HepG2 (cell line): ENCODE results near the gene SPTBN5. TPM values are rescaled to one million over a fixed set of nuclear protein-coding genes. Genes with fewer than 3 reads are reported as not detected.

ENCODE experiments used
- ATAC-seq: fragments of 200-7000 bp; cut with Tn5 transposase; 3 replicates; pipeline ENCODE4 v1.9.1; 2020; ENCODE audit warnings: mild to moderate bottlenecking, moderate library complexity
- BruUV-seq: library from RNA; stranded (reverse); fragments of 400-500 nt; replicated peaks from 2 replicates; lab custom pipeline; 2021; lab: Mats Ljungman, UMichigan
- CTCF ChIA-PET: fragments of 300-600 bp; formaldehyde crosslinking; extraction: SDS; loops from one replicate; lab custom pipeline; 2021; ENCODE audit warnings: low total read pairs, inconsistent platforms, low intra/inter-chr PET ratio; lab: Yijun Ruan, JAX
- POLR2A ChIA-PET: fragments of 350-600 bp; sonication (Branson Sonifier 250); formaldehyde crosslinking; loops from one replicate; lab custom pipeline; 2020; ENCODE audit warnings: antibody characterized with exemption, inconsistent platforms; lab: Yijun Ruan, JAX
- DNase-seq: peaks from one replicate; pipeline ENCODE4 v3.0.0-alpha.2; 2015; ENCODE audit warnings: low spot score
- FAIRE-seq: peaks from 3 replicates; lab custom pipeline; 2011; peaks lifted over from hg19 to GRCh38; lab: Jason Lieb, UNC
- H2AFZ ChIP-seq: one replicate; pipeline ENCODE4 v1.6.1; 2011; ENCODE audit warnings: low read length, inconsistent platforms
- H3K27ac ChIP-seq: fragments of 300-600 bp; 3 replicates; pipeline ENCODE4 v1.8.0; 2011; ENCODE audit warnings: mixed run types, mild to moderate bottlenecking, mixed read lengths, low read length, inconsistent platforms; ENCODE audit not compliant: insufficient read depth; ENCODE audit errors: extremely low read length
- H3K27me3 ChIP-seq, 2 experiments: fragments of 200-600 bp in 1 of 2; 2 replicates in 1 of 2; 3 replicates in 1 of 2; pipeline versions ENCODE4 v1.6.0 to v1.8.0; 2011; ENCODE audit warnings: low read length in 2 of 2, mild to moderate bottlenecking in 2 of 2, moderate library complexity in 2 of 2, inconsistent platforms in 1 of 2; ENCODE audit not compliant: insufficient read depth in 2 of 2, control insufficient read depth in 1 of 2
- H3K36me3 ChIP-seq, 2 experiments: fragments of 200-600 bp in 1 of 2; replicated peaks in 1 of 2; 2 replicates in 1 of 2; 3 replicates in 1 of 2; pipeline versions ENCODE4 v1.5.1 to v1.8.0; 2011; ENCODE audit warnings: low read length in 2 of 2, inconsistent platforms in 1 of 2; ENCODE audit not compliant: insufficient read depth in 2 of 2, control insufficient read depth in 1 of 2
- H3K4me1 ChIP-seq: 2 replicates; pipeline ENCODE4 v1.5.1; 2012; ENCODE audit warnings: low read length, inconsistent platforms; ENCODE audit not compliant: insufficient read depth
- H3K4me2 ChIP-seq: 2 replicates; pipeline ENCODE4 v1.6.0; 2011; ENCODE audit warnings: low read depth, low read length, inconsistent platforms
- H3K4me3 ChIP-seq, 3 experiments: fragments of 200-600 bp in 1 of 3; sonication (generic), shearing (Covaris generic) in 1 of 3; replicated peaks in 1 of 3; 2 replicates each; pipeline ENCODE4 v1.5.1; 2011 to 2016; ENCODE audit warnings: low read length in 3 of 3, inconsistent platforms in 2 of 3, low read depth in 2 of 3, mild to moderate bottlenecking in 2 of 3, control low read depth in 1 of 3, mixed read lengths in 1 of 3; ENCODE audit not compliant: insufficient read depth in 1 of 3
- H3K79me2 ChIP-seq: one replicate; pipeline ENCODE4 v1.6.1; 2011; ENCODE audit warnings: low read length, inconsistent platforms; ENCODE audit not compliant: insufficient read depth
- H3K9ac ChIP-seq: 2 replicates; pipeline ENCODE4 v1.6.0; 2011; ENCODE audit warnings: mild to moderate bottlenecking, low read depth, low read length, inconsistent platforms; ENCODE audit not compliant: insufficient read depth
- H3K9me3 ChIP-seq: 2 replicates; pipeline ENCODE4 v1.5.1; 2012; ENCODE audit warnings: mild to moderate bottlenecking, low read length
- H4K20me1 ChIP-seq: 2 replicates; pipeline ENCODE4 v1.6.0; 2011; ENCODE audit warnings: inconsistent platforms, mild to moderate bottlenecking, low read length, moderate library complexity; ENCODE audit not compliant: insufficient read depth
- TRAFD1 ChIP-seq: sonication (generic); formaldehyde crosslinking; IDR thresholded peaks from 2 replicates; pipeline ENCODE4 v1.5.1; 2020; ENCODE audit warnings: missing genetic modification reagents, mild to moderate bottlenecking, borderline replicate concordance
- ZNF160 ChIP-seq: sonication (generic); formaldehyde crosslinking; IDR thresholded peaks from 2 replicates; pipeline ENCODE4 v1.8.0; 2022; ENCODE audit warnings: mild to moderate bottlenecking, inconsistent platforms, missing genetic modification reagents
- WGBS: methylation state at CpG from one replicate; pipeline ENCODE4 v1.1.6; 2017; ENCODE audit warnings: low lambda C conversion rate; 5-methylcytosine and 5-hydroxymethylcytosine counted together
- in situ Hi-C: cut with HindIII; loops from 2 replicates; pipeline ENCODE4 v1.10.0; 2017; ENCODE audit warnings: low pct_unique_long_range_greater_than_20kb; ENCODE audit not compliant: extremely low pct_ligation_motif_present
- intact Hi-C: fragments of 100-400 bp; cut with micrococcal nuclease; formaldehyde crosslinking; loops from one replicate; pipeline ENCODE4 v1.10.0; 2022; ENCODE audit not compliant: unreplicated experiment
- polyA plus RNA-seq, 8 experiments: library from polyadenylated mRNA; depleted of rRNA in 3 of 8; stranded (reverse) in 7 of 8; unstranded in 1 of 8; fragments of >200 nt; fragmentation: Illumina TruSeq in 4 of 8; extraction: Trizol in 4 of 8; gene quantifications; 2 replicates each; pipeline versions ENCODE4 v1.2.1 to v1.2.3, GENCODE V29; 2011 to 2016; ENCODE audit warnings: low read depth in 4 of 8, missing spikeins in 1 of 8, mixed read lengths in 1 of 8; ENCODE audit not compliant: insufficient read depth in 1 of 8
- total RNA-seq, 5 experiments: library from RNA; depleted of rRNA; stranded (reverse); fragments of >200 nt; fragmentation: Illumina TruSeq; extraction: Trizol; gene quantifications; 2 replicates each; pipeline ENCODE4 v1.2.3, GENCODE V29; 2016; ENCODE audit warnings: low read depth in 1 of 5
- TF ChIP-seq, protein P1 (sequence below): sonication (generic); formaldehyde crosslinking; IDR thresholded peaks from 2 replicates; pipeline ENCODE4 v1.8.0; 2022; ENCODE audit warnings: missing genetic modification reagents, mild to moderate bottlenecking, borderline replicate concordance

SPTBN5 gene
- total and polyA plus RNA-seq, 2 of the 13 experiments (the other 11 are each of a cell fraction or from before 2014, with no cell fraction given) = 0.01 to 0.07 TPM

- POLR2A ChIA-PET = interaction anchor here (3.4 kb wide), 1 partner anchor 36 kb away, joined by 20 read pairs; the partner anchor contains the start of gene MAPKBP1
- ATAC-seq = no peak
Measured at GRCh38 chr15:41809526-41810220, 84.2 kb downstream of the SPTBN5 start.

More at GRCh38 chr15:41809526-41810220, 84.2 kb downstream of the SPTBN5 start:
- Histone ChIP-seq H3K4me2 (no peak overlapping the region), H4K20me1 (no peaks in the 10 kb centered on the region), H3K9ac (no peak overlapping the region), H3K4me3 (no peak overlapping the region), H3K79me2 (no peaks in the 10 kb centered on the region), H3K36me3 (peaks cover 3 to 5% of the 10 kb centered on the region in 2 experiments; a peak in 1 of 5 replicates), H3K9me3 (no peaks in the 10 kb centered on the region), H3K27ac (no peak overlapping the region), H3K27me3 (no peaks in the 10 kb centered on the region), H3K4me1 (no peaks in the 10 kb centered on the region), H2AFZ (no peak overlapping the region)
- WGBS = 86% methylated on average over 9 of the region's 12 CpGs
- TF ChIP-seq ZNF160 (CRISPR knock-in tag) (no peak), TRAFD1 (CRISPR knock-in tag) (no peak)
- TF ChIP-seq, protein P1, sequence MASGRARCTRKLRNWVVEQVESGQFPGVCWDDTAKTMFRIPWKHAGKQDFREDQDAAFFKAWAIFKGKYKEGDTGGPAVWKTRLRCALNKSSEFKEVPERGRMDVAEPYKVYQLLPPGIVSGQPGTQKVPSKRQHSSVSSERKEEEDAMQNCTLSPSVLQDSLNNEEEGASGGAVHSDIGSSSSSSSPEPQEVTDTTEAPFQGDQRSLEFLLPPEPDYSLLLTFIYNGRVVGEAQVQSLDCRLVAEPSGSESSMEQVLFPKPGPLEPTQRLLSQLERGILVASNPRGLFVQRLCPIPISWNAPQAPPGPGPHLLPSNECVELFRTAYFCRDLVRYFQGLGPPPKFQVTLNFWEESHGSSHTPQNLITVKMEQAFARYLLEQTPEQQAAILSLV (CRISPR knock-in tag) = no peak
- intact Hi-C loops = loop anchor here (5.0 kb wide), 1 partner anchor 247 kb away; no protein-coding TSS in a partner anchor
- in situ Hi-C loops = loop anchor here (5.0 kb wide), 1 partner anchor 37 kb away; the partner anchor contains the start of gene MAPKBP1
- CTCF ChIA-PET = interaction anchor here (4.8 kb wide), 1 partner anchor 37 kb away, joined by 98 read pairs; the partner anchor contains the start of gene MAPKBP1
- FAIRE-seq (no peak), DNase-seq (no peak)
- no TSS peak for BruUV-seq
